ENCODE results near the gene ZFYVE21. TPM values are rescaled to one million over a fixed set of nuclear protein-coding genes. Genes with fewer than 3 reads are reported as not detected.
A peak's percentile ranks its signal among the peaks of the same experiment; 100 is the strongest.

ZFYVE21 gene
- total RNA-seq, 1 donor from 2014 or later, result 48.1 TPM

DNA sequence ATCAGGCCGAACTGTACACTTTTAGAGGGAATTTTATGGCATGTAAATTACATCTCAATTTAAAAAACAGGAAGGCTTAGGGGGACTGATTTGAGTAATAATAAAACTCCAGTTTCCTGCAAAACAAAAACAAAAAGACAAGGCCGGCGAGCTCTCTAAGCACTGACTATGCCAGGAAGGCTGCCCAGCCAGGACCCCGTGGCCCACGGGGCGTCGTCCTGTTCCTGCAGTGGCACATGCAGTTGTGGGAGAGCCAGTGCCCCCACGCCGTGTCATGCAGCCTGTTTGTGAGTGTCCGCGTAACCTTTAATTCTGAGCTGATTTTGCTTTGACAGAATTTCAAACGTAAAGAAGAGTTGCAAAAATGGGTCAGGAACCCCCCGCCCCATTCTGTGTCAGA, 10.9 kb upstream of the ZFYVE21 start:
- Mint-ChIP-seq H3K4me1 (ENCODE audit: unreplicated experiment) (peaks cover 32% of the 10 kb centered on the region), H3K4me3 (ENCODE audit: unreplicated experiment) (peak overlapping the region; percentile 47), H3K27me3 (ENCODE audit: unreplicated experiment) (peaks cover 44% of the 10 kb centered on the region), H3K27ac (ENCODE audit: unreplicated experiment) (peak overlapping the region; percentile 95), H3K36me3 (ENCODE audit: low read depth, unreplicated experiment) (peaks cover 33% of the 10 kb centered on the region), H3K9me3 (ENCODE audit: unreplicated experiment) (no peaks in the 10 kb centered on the region)
- DNase-seq (ENCODE audit: low spot score), result no peak
- TF ChIP-seq CTCF (IDR thresholded peaks at IDR 0.05; ENCODE audit: unreplicated experiment), result no peak

- no peak for DNase-seq (ENCODE audit: low spot score)
- no peak for TF ChIP-seq CTCF (IDR thresholded peaks at IDR 0.05; ENCODE audit: unreplicated experiment)
- peaks cover 42% of the 10 kb centered on the region for H3K27me3 Mint-ChIP-seq (ENCODE audit: unreplicated experiment)
- H3K4me1 Mint-ChIP-seq (ENCODE audit: unreplicated experiment), result peaks cover 32% of the 10 kb centered on the region
- peaks cover 30% of the 10 kb centered on the region for H3K36me3 Mint-ChIP-seq (ENCODE audit: low read depth, unreplicated experiment)
- H3K4me3 Mint-ChIP-seq (ENCODE audit: unreplicated experiment), result peak overlapping the region; percentile 47
- H3K9me3 Mint-ChIP-seq (ENCODE audit: unreplicated experiment), result no peaks in the 10 kb centered on the region
- H3K27ac Mint-ChIP-seq (ENCODE audit: unreplicated experiment), result peak overlapping the region; percentile 95
These were observed 10.5 kb upstream of the ZFYVE21 start for GRCh38 chr14:103705118-103705503.

GRCh38 chr14:103705504-103706284, 9.9 kb upstream of the ZFYVE21 start:
- DNase-seq (ENCODE audit: low spot score), result no peak
- Mint-ChIP-seq H3K27ac (ENCODE audit: unreplicated experiment) (peak overlapping the region; percentile 95), H3K27me3 (ENCODE audit: unreplicated experiment) (peaks cover 39% of the 10 kb centered on the region), H3K4me1 (ENCODE audit: unreplicated experiment) (peaks cover 34% of the 10 kb centered on the region), H3K9me3 (ENCODE audit: unreplicated experiment) (no peaks in the 10 kb centered on the region), H3K36me3 (ENCODE audit: low read depth, unreplicated experiment) (peaks cover 30% of the 10 kb centered on the region), H3K4me3 (ENCODE audit: unreplicated experiment) (no peak overlapping the region)
- TF ChIP-seq CTCF (IDR thresholded peaks at IDR 0.05; ENCODE audit: unreplicated experiment), result no peak

GRCh38 chr14:103706551-103707328, 8.9 kb upstream of the ZFYVE21 start:
- no peak for DNase-seq (ENCODE audit: low spot score)
- Mint-ChIP-seq H3K4me1 (ENCODE audit: unreplicated experiment) (peaks cover 44% of the 10 kb centered on the region), H3K27me3 (ENCODE audit: unreplicated experiment) (peaks cover 44% of the 10 kb centered on the region), H3K27ac (ENCODE audit: unreplicated experiment) (peak overlapping the region; percentile 38), H3K36me3 (ENCODE audit: low read depth, unreplicated experiment) (peaks cover 30% of the 10 kb centered on the region), H3K4me3 (ENCODE audit: unreplicated experiment) (no peak overlapping the region), H3K9me3 (ENCODE audit: unreplicated experiment) (no peaks in the 10 kb centered on the region)
- no peak for TF ChIP-seq CTCF (IDR thresholded peaks at IDR 0.05; ENCODE audit: unreplicated experiment)
